HL-60 (cell line): ENCODE measurements around the gene SUPT4H1.

Experiments
- DNase-seq, 2 experiments: peaks; one replicate each; pipeline ENCODE4 v3.0.0-alpha.2; 2010 to 2020; ENCODE audit warnings: low read depth in 1 of 2, low spot score in 1 of 2
- H3K27ac ChIP-seq: fragments of 250-450 bp; sonication (Bioruptor Pico); replicated peaks from 2 replicates; pipeline ENCODE4 v1.5.1; 2020; ENCODE audit warnings: mild to moderate bottlenecking, moderate library complexity
- H3K27me3 ChIP-seq: fragments of 250-450 bp; sonication (Bioruptor Pico); 2 replicates; pipeline ENCODE4 v1.5.1; 2021; ENCODE audit warnings: mild to moderate bottlenecking, moderate library complexity; ENCODE audit not compliant: insufficient read depth, poor library complexity, severe bottlenecking
- H3K4me3 ChIP-seq: replicated peaks from 2 replicates; pipeline ENCODE4 v1.5.1; 2011; ENCODE audit warnings: mild to moderate bottlenecking, control low read depth, low read length; ENCODE audit not compliant: insufficient read depth
- GABPA ChIP-seq: IDR thresholded peaks from 2 replicates; pipeline ENCODE4 v1.6.1; 2012; ENCODE audit warnings: low read depth
- POLR2AphosphoS5 ChIP-seq: IDR thresholded peaks from 2 replicates; pipeline ENCODE4 v1.6.1; 2012; ENCODE audit warnings: low read depth
- SPI1 ChIP-seq: IDR thresholded peaks from 2 replicates; pipeline ENCODE4 v1.6.1; 2012; ENCODE audit warnings: low read depth, mild to moderate bottlenecking, borderline replicate concordance
- TF ChIP-seq, protein P1 (sequence below): IDR thresholded peaks from 2 replicates; pipeline ENCODE4 v1.6.1; 2012; ENCODE audit warnings: low read depth; ENCODE audit not compliant: insufficient replicate concordance
- TF ChIP-seq, protein P2 (sequence below): IDR thresholded peaks from one replicate; pipeline ENCODE4 v1.5.1; 2011; ENCODE audit warnings: low read length, control low read depth, inconsistent platforms; ENCODE audit not compliant: insufficient read depth

The SUPT4H1 gene

DNA sequence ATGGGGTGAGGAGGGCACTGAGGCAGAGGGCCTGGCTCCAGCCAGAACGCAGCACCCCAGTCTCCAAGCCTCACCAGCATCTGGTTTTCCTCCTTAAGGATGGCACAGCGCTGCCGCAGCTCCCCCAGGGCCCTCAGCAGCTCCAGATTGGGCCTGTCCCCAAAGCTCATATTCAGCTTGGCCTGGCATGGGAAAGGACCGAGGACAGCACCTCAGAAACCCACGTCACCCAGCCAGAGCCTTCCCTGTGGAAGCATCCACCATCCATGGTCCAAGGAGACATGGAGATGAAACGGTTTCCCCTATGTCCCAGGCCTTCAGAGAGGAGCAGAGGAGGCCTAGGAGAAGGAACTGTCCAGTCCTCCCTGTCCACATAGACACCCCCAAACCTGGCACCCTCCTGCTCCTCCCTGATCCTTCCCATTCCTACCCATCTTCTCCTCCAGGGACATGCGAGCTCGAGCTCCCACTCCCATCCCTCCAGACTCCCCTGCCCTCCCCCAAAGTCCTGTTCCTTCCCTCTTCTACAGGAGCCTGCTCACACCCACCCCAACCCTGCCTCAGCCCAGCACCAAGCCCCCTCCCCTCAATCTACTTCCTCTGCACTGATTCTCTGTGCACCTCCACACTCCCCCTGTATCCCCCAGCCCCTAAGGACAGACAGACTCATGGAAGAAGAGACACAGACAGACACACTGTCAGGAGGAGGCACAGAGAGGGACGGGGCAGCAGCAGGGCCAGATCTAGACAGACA is 25.2 kb downstream of the SUPT4H1 start:
- TF ChIP-seq GABPA, result no peak
- TF ChIP-seq, protein P1, sequence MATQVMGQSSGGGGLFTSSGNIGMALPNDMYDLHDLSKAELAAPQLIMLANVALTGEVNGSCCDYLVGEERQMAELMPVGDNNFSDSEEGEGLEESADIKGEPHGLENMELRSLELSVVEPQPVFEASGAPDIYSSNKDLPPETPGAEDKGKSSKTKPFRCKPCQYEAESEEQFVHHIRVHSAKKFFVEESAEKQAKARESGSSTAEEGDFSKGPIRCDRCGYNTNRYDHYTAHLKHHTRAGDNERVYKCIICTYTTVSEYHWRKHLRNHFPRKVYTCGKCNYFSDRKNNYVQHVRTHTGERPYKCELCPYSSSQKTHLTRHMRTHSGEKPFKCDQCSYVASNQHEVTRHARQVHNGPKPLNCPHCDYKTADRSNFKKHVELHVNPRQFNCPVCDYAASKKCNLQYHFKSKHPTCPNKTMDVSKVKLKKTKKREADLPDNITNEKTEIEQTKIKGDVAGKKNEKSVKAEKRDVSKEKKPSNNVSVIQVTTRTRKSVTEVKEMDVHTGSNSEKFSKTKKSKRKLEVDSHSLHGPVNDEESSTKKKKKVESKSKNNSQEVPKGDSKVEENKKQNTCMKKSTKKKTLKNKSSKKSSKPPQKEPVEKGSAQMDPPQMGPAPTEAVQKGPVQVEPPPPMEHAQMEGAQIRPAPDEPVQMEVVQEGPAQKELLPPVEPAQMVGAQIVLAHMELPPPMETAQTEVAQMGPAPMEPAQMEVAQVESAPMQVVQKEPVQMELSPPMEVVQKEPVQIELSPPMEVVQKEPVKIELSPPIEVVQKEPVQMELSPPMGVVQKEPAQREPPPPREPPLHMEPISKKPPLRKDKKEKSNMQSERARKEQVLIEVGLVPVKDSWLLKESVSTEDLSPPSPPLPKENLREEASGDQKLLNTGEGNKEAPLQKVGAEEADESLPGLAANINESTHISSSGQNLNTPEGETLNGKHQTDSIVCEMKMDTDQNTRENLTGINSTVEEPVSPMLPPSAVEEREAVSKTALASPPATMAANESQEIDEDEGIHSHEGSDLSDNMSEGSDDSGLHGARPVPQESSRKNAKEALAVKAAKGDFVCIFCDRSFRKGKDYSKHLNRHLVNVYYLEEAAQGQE, result peak; percentile 74
- Histone ChIP-seq H3K27ac (peak overlapping the region; percentile 100), H3K4me3 (peak overlapping the region; percentile 8; the same call in 1 of the 2 replicates), H3K27me3 (no peaks in the 10 kb centered on the region)
- DNase-seq, result no peak

DNA sequence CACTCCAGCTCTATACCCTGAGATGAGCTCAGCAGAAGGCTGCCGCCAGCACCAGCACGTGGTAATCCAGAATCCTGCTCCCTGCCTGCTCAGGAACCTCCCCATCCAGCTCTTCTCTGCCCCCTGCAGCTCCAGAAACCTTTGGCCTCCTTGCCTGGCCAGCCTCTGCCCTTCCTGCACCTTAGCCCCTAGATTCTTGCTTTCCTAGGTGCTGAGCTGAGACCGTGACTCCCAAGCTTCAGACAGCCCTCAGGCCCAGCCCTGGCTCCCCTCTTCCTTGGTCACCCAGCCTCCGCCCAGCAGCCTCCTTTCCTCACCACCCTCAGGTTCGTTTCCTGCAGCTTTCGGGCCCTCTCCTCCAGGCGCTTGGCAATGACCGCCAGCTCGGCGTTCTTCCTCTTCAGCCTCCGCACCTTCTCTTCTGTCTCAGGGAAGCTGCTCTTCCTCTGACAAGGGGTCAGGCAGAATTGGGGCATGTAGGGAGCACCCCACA is 26.0 kb downstream of the SUPT4H1 start:
- TF ChIP-seq, protein P1, result peak; percentile 75
- no peak for TF ChIP-seq POLR2AphosphoS5
- peak overlapping the region; percentile 100 for H3K27ac ChIP-seq
- H3K4me3 ChIP-seq, result no peak overlapping the region
- DNase-seq, result peak in 1 of 2 experiments; percentile 44
- no peaks in the 10 kb centered on the region for H3K27me3 ChIP-seq

DNA sequence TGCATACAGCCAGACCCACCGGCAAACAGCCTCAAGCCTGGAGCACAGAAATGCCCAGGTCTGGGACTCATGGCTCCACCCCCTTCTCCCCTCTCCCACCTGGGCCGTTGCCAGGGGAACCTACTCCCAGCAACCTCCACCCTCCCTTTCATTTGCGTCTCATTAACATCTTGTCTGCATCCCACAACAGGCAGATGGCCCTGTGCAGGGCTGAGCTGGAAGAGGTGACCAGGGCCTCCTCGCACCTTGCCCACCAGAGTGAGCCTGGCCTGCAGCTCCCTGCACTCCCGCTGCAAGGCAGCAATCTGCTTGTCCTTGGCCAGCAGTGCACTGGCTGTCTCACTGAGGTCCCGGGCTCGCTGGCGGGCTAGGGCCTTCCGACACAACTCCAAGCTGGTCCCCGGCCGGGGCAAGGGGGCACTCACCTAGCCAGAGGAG is 26.7 kb downstream of the SUPT4H1 start:
- Histone ChIP-seq H3K4me3 (no peak overlapping the region), H3K27ac (peak overlapping the region; percentile 100), H3K27me3 (no peaks in the 10 kb centered on the region)
- TF ChIP-seq, protein P1, result no peak
- no peak for TF ChIP-seq SPI1
- no peak for TF ChIP-seq GABPA
- no peak for TF ChIP-seq POLR2AphosphoS5
- TF ChIP-seq, protein P2, sequence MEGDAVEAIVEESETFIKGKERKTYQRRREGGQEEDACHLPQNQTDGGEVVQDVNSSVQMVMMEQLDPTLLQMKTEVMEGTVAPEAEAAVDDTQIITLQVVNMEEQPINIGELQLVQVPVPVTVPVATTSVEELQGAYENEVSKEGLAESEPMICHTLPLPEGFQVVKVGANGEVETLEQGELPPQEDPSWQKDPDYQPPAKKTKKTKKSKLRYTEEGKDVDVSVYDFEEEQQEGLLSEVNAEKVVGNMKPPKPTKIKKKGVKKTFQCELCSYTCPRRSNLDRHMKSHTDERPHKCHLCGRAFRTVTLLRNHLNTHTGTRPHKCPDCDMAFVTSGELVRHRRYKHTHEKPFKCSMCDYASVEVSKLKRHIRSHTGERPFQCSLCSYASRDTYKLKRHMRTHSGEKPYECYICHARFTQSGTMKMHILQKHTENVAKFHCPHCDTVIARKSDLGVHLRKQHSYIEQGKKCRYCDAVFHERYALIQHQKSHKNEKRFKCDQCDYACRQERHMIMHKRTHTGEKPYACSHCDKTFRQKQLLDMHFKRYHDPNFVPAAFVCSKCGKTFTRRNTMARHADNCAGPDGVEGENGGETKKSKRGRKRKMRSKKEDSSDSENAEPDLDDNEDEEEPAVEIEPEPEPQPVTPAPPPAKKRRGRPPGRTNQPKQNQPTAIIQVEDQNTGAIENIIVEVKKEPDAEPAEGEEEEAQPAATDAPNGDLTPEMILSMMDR, result no peak
- no peak for DNase-seq

DNA sequence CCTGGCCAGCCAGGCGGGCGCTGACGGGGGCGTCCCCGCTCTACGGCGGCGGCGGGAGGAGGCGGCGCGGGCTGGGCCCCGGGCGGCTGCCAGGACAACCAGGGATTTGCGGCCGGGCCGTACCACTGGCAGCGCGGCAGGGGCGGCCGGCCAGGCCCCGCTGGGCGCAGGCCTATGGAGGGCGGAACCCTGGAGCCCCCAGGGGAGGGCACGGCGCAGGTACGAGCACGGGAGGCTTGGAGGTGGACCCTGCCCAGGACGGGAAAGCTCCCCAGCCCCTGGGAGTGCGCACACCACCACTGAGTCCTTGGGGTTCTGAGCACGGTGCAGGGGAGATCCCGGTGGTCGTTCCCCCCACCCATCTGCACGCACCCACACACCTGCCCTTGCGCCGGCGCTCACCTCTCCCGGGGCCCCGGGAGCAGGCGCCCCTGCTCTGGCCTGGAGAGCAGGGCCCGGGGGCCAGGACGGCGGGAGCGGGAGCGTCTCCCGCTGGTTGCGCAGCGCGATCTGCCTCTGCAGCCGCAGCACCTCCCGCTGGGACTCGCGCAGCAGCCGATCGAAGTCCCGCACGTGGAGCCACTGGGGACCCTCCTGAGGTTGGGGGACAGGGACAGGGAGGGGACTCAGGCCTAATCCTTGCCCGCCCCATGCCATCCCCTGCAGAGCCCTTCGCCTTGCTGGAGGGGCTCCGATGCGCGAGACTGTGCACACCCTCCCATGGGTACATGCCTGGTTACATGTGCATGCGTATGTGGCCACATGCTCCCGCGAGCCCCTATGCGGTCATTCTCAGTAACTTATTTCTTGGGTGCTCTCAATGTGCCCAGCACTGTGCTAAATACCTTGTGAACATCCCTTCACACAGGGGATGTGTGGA is 27.4 kb downstream of the SUPT4H1 start:
- TF ChIP-seq, protein P2, result no peak
- TF ChIP-seq POLR2AphosphoS5, result peak; percentile 2; the same call in 1 of the 2 replicates
- H3K27ac ChIP-seq, result peak overlapping the region; percentile 100
- H3K4me3 ChIP-seq, result 0 out of 2 replicates have a peak overlapping the region, but pooled peaks have one; percentile 1
- no peaks in the 10 kb centered on the region for H3K27me3 ChIP-seq
- DNase-seq, result no peak
